GM18502 (cell line): ENCODE measurements around the gene ZEB2.

Experiments used
- ATAC-seq: cut with Tn5 transposase; IDR thresholded peaks from one replicate; pipeline ENCODE4 v1.9.1; 2021; ENCODE audit warnings: mild to moderate bottlenecking; ENCODE audit not compliant: unreplicated experiment, poor library complexity

The ZEB2 gene

DNA sequence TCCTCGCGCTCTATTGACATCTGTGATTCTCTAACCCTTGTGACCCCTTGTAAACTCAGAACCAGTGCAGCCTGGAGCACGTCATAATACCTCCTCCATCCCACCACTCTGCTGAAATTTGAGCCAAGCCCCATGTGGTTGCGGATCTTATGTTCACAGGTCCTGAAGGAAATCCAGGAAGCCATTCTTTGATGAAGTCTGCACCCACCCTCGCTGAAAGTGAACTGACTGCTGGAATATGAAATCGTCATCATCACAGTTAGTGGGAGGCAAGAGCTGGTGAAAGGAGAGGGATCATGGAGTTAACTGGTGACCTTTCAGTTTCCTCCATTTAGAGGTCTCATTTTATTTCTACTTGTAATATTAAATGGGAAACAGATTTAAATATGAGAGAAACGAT lies 21.6 kb downstream of the ZEB2 start:
- ATAC-seq, result no peak

DNA sequence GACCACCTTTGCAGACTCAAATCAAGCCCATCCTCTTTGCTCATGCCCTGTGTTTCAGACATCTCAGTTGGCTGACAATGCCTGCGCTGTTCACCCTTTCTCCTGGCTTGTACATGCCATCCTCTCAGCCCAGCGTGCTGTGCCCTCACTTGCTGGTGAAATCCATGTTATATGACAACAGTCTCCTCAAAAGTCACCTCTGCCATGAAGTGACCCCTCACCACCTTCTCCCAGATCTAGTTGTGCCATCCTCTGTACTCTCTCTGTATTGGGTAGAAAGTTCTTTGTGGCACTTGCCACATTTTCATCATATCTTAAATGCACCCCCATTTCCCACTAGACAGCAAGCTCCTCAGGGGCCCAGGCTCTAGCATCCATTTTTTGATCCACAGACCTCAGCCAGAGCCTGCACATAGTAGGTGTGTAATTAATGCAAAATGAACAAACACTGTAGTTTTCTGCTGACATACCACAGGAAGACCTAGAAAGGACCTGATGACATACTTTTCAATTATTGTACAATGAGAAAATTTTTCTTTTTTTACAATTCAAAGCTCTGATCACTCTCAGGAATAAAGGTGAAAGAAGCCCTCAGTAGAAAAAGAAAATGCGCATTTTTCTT lies 22.8 kb downstream of the ZEB2 start:
- no peak for ATAC-seq

DNA sequence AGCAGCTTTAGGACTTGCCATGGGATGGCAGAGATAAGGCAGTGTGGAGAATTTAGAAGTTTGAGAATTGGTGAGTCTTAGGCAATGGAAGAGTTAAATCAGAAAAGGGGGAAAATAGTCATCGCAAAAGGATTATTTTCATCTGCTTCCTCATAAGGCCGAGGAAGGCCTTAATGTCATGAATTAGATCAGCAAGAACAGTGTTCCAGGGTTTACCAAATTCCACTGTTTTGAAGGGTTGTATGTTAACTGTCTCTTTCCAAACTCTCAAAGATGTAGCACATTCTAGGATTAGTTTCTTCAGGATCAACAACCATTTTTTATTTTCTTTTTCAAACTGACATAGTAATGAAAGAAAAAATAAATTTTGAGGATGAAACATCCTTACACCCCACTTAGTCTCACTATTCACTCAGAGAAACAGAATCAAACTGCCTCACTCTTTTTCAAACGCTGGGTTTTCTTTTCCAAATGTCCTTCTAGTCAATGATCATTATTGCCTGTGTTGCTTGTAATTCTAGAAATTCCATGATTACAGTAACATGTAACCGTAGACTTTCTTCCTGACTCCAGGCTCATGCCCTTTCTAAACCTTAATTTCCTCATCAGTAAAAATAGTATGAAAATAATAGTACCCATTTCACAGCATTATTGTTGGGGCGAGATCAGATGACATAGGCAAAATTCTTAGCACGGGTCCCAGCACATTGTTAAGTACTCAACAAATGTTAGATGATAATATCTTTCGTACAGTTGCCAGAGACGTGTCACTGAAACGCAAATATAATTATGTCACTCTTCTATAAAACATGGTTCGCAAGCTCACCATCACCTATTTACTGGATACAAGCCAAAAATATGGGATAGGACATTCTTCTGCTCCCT lies 23.6 kb downstream of the ZEB2 start:
- no peak for ATAC-seq

DNA sequence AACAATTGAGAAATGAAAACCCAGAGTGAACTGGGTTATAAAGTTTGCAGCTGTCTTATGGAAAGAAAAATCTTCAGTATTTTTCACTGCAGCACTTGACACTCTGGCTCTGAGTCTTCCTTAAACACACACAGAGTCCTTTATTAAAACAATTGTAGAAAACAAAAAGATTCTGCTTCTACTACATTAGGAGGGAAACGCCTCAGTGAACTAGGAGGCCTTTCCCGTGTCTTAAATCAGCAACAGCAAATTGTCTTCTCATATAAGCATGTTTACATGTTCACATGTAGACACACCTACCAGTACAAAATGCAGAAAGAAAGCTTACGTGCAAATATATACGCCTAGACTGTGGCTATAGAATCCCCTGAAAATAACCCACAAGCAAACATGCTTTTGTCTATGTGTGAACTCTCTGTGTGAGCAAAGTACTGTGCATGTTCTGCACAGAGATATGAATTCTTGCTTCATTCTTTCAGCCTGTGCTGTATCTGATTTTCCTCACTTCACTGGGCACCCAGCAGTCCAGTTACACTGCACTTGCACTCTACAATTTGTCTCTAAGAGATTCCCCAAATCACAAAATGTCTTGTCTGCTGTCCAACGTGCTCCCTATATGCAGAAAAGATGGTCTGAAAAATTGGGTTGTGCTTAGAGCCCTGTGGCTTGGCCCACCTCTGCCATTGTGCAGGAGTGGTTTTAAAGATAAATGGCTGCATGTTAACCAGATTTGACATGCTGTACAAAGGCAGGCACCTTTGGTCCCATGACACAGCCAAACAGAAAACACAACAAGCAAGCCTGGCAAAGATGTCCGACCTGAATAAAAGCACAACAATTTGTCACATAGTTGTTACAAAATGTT lies 24.5 kb downstream of the ZEB2 start:
- no peak for ATAC-seq

DNA sequence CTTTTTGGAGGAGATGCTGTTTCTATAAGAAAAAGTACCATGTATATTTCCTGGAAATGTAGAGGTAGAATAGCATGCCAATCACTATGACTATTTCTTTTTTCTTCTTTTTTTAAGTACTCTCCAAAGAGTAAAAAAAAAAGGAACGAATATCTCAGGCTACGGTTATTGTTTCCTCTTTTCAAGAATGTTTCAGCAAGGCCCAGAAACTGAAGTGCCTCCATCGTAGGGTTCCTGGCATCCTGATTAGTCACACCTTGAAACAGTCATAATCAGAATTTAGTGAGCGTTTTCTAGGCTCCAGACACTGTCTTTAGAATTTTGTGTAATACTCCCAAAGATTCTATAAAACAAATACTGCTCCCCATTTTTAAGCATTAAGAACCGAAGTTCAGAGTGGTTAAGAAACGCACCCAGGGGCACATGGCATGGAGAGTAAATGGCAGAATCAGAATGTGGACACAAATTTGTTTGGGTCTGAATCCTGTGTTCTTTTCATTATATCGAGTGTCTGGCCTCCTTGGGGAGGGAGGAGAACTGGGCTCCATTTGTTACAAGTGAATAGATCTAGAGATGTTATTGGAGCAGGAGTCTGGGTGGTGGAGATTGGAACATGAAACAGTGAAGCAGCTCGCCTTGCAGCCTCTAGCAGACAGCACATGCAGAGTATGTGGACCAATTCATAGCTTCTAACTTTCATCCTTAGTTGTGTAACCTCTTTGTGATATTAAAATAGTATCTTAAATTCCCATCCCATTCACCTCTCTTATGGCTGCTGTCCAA lies 26.7 kb downstream of the ZEB2 start:
- no peak for ATAC-seq

DNA sequence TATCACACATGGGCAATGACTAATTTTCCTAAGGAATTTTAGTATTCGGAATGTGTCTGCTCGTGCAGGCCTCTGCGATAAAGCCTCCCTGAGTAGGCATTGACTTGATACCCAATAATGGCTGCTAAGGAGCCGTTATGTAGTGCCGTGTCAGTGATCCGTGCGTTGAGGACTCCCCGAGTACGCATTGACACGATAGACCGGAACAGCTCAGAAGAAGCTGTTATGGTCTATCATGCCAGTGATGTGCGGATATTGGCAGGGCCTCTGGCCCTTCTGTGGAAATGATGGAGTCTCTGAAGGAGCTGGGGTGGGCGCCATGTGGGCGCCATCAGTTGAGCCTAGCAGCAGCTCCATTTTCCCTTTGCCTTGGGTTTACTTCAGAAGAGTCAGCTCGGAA lies 29.1 kb downstream of the ZEB2 start:
- no peak for ATAC-seq

DNA sequence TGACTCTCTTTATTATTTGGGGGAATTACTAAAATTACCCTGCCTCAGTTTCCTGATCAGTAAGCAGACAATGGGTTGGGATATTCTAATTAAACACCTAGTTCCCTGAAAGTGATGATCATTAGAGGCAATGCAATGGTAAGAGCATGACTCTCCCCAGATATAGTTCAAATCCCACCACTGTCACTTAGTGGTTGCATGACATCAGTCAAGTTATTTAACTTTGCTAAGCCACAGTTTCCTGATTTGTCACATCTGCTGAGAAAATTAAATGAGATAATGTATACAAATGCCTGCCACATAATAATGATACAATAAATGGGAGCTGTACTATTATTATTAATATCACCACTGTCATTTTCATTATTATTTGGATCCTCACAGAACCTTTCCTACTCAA lies 29.9 kb downstream of the ZEB2 start:
- no peak for ATAC-seq

DNA sequence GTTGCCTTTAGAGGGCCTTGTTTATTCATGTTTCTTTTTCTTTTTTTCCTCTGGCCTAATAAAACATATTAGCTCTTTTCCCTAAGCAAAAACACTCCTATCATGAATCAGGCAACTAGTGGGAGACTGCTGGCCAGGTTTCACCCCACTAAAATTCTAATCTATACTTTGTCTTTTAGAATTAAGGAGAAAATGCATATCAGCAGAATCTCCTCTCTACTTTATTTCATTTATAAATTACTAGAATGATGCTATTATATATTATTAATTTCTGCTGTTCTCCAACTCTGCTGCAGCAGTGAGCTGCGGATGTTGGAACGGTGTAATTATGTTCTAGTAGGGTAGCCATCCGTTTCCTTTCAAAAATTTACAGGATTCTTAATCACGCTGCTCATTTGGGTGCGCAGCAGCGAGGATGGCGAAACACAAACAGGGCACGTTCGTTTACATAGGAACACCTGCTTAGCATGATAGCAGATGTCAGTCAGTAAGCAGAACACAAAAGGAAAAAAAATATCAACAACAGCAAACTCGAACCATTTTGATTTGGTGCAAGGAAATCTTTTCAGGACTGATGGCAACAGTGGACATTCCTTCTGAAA lies 30.5 kb downstream of the ZEB2 start:
- ATAC-seq, result no peak

DNA sequence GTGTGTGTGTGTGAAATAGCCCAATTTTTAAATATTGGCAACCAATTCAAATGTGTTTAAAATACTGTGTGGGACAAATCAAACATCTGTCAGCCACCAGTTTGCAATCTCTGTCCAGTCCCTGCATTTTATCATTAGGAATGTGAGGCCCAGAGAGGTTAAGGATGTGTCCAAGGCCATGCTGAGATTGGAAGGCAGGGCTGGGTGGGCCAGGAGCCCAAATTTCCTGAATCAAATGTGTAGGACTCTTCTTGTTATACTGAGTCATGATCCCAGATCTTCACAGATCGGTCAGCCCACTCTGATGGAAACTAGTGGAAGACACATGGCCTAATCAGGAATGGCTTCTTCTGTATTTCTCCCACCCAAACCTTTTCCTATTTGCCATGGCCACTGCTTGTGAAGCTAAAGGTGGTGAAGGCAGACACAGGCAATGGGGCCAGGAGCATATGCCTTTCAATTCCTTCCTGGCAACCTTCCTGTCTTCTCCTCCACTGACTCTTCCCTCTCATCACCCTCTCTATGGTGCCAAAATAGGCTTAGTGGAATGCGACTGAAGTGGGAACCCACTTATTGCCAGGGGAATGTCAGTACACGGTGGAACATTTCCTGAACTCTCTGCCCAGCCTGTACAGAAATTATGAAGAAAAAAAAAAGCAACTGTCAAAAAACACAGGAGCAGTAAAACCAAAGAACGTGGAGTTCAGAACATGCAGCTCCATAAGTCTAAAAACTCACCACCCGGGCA lies 35.5 kb downstream of the ZEB2 start:
- ATAC-seq, result no peak

DNA sequence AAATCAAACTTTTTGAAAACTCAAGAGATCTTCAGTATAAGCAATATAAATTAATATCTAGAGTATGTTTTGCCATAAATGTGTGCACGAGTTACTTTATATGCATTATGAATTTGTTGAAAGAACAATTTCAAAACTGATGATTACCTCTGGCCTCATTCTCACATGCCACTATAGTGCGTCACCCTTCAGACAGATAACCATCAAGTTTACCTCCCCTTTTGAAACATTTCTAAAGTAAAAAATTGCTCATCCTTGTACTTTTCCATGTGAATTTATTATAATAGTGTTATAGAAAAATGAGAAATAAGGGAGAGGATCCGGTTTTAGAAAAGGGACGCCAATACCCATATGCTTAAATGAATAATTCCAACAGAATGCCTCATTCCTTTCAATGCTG lies 38.3 kb downstream of the ZEB2 start:
- ATAC-seq, result no peak

DNA sequence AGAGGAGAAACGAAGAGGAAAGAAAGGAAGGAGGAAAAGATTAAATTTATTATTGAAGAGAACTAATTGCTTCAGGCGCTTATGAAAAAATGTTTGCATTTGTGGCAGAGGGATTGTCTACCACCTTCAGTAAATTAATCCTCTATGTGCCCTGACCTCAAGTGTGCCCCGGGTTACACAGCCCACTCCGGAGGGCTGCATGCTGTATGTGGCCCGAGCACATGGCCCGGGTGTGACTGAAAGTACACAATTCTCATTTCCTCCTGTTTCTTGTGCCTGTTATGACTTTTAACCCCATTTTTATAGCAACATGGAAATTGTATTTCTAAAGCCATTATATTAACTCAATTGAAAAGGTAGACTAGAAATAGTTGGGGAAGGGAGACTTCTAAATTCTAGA lies 38.8 kb downstream of the ZEB2 start:
- ATAC-seq, result no peak

DNA sequence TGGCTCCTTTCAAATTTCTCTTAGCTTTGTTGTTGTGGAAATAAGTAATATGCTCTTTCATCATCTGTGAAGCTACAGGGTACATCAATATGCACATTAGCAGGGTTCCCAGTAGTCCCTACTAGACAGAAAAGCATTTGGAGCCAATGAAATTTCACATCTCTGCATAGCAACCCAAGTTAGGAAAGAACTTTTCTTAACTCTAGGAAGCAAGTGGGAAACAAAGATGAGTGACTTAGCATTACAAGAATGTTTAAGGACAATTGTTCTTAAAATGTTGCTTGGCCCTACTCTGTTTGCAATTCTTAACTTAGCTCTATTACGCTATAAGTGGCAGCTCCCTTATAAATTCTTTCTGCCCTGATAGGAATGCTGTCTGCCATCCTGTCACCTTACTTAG lies 39.6 kb downstream of the ZEB2 start:
- ATAC-seq, result no peak

DNA sequence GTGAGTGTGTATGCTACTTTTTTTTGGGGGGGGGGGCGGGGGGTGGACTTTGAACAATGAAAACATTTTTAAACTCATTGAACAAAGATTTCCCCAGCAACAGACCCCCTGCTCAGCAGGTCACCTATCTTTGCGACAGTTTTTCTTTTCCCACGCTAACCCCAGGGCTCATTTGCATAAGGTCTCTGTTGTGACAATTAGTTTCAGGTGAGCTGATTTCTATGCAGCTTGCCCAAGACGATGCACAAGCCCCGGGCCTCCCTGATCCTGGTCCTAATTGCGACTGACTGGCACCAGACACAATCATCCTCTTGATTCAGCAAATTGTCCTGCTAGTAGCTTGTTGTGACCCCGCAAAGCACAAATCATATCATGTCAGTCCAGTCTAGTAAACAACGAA lies 40.3 kb downstream of the ZEB2 start:
- peak; percentile 58 for ATAC-seq

DNA sequence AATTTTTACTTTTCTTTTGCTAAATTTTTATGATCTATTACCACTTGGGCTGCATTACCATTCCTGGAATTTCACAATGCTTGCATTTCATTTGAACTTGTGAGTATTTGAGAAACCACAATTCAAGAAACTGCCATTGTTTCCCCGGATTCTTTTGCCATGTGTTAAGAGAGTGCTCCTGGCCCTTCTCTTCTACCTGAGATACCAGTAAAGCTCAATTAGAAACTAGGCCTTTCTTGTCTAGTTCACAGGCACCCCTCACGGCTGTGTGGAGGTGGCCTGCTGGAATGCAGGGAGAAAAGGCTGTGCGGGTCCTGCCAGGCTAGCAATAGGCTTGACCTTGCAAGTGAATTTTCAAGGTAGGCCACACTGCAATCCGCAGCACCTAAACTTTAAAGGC lies 40.8 kb downstream of the ZEB2 start:
- ATAC-seq, result no peak

DNA sequence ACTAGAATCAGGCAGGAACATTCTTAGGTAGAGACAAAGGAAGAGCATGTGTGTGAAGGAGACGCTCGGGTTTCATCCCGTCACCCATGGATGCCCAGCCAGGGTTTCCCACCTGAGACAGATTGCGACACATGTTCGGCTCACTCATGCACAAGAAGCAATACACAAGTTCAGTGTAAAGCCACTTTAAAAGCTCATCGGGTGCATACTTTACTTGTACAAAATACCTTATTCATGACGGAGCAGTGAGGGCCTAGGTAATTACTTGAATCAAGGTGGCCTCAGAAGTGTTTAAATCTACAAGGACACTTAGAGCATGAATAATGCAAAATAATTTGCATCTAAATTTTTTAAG lies 42.0 kb downstream of the ZEB2 start:
- no peak for ATAC-seq

DNA sequence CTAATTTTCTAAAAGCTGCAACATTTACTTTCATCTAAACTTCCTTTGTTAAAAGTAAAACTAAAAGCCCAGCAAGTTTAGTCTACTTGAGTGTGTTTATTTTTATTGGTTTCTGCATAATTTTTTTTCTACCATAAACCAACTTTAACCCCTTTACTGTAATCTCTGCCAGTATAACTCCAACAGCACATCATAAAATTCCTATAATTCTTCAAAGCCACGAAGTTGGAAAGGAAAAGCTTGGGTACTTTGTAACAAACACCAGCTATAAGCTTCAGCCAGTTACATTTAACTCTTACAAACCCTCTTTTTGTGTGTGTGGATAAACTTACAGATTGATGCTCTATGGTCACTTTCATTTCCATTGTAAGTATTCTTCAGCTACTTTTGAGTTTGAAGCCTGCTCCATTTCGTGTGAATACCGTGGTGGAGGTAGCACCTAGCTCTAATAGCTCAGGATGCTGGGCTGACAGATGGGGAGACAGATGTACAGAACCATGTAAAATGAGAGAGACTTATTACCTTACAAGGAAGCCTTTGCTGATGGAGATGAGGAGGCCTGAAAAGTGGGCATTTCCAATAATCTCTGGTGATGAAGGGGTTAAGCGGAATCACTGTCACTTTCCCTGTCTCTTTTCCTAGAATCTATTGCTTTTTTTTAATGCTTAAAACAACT lies 42.5 kb downstream of the ZEB2 start:
- no peak for ATAC-seq

DNA sequence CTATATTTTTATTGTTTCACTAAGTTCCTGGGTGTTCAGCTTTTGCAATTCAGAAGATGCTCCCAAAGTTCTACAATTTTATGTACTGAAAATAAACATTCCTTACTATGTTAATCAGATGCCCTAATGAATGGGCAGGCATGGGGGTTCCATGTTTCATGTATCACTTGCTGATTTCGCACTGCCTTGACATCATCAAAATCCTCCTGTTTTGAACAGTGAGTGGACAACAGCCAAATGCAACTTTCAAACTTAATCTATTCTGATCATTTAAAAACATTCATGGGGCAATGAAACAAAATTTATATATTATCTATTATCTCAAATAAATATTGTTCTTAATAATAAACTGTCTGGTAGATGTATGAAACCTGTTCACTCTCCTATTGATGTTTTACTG lies 43.2 kb downstream of the ZEB2 start:
- no peak for ATAC-seq

DNA sequence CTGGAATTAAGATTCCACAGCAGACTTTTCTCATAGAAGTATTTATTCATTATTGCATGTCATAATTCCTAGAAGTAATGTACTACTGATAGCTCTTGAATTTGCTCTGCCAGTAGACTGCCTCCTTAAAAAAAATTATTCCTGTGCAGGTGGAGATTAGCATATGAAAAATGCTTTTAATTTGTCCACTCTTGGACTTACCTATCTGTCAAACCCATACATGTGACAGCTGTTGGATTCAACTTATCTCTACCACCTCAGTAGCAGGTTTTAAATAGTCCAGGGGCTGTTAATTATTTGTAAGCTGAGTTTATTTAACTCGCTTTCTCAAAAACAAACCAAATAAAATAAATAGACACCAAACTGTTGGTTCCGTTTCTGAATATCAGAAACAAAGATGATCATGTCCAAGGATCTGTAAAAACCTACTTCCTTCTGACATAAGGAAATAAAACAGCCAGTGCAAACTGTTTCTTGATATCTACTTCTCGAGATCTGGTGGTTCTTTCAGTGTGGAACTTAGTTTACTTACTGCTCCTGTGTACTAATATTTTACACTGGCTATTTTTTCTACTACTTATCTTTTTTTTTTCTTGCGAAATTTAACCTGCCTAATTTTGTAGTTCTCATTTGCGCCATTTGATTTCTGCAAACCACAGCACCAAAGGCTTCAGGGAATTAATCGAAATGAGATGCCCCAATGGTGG lies 44.2 kb downstream of the ZEB2 start:
- ATAC-seq, result no peak
